Measurements from ENCODE around the gene PLCG2. TPM values are rescaled to one million over a fixed set of nuclear protein-coding genes. Genes with fewer than 3 reads are reported as not detected.

The PLCG2 gene
- total RNA-seq, 1 donor from 2014 or later: 47.7 TPM

DNA sequence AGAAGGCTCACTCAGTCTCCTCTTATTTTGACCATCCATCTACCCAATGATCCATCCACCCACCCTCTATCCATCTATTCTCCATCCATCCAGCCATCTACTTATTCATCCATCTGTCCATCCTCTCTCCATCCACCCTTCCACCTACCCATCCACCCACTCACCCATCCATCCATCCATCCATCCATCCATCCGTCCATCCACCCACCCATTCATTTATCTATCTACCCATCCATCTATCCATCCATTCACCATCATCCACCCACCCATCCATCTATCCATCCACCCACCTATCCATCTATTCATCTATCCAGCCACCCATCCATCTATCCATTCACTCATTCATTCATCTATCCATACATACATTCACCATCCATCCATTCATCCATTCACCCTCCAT, 45.8 kb upstream of the PLCG2 start:
- peaks cover 24% of the 10 kb centered on the region for H3K4me1 ChIP-seq
- H3K9me3 ChIP-seq: no peaks in the 10 kb centered on the region
- DNase-seq (no peak), ATAC-seq (no peak)
- no peak overlapping the region for H3K27ac ChIP-seq
- no peaks in the 10 kb centered on the region for H3K27me3 ChIP-seq (ENCODE audit: low read depth)
- no peaks in the 10 kb centered on the region for H3K36me3 ChIP-seq
- TF ChIP-seq, protein P1, sequence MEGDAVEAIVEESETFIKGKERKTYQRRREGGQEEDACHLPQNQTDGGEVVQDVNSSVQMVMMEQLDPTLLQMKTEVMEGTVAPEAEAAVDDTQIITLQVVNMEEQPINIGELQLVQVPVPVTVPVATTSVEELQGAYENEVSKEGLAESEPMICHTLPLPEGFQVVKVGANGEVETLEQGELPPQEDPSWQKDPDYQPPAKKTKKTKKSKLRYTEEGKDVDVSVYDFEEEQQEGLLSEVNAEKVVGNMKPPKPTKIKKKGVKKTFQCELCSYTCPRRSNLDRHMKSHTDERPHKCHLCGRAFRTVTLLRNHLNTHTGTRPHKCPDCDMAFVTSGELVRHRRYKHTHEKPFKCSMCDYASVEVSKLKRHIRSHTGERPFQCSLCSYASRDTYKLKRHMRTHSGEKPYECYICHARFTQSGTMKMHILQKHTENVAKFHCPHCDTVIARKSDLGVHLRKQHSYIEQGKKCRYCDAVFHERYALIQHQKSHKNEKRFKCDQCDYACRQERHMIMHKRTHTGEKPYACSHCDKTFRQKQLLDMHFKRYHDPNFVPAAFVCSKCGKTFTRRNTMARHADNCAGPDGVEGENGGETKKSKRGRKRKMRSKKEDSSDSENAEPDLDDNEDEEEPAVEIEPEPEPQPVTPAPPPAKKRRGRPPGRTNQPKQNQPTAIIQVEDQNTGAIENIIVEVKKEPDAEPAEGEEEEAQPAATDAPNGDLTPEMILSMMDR (IDR thresholded peaks at IDR 0.05): no peak
- H3K4me3 ChIP-seq: no peak overlapping the region
- intact Hi-C loops (cut with DNase I): no loop called here

DNA sequence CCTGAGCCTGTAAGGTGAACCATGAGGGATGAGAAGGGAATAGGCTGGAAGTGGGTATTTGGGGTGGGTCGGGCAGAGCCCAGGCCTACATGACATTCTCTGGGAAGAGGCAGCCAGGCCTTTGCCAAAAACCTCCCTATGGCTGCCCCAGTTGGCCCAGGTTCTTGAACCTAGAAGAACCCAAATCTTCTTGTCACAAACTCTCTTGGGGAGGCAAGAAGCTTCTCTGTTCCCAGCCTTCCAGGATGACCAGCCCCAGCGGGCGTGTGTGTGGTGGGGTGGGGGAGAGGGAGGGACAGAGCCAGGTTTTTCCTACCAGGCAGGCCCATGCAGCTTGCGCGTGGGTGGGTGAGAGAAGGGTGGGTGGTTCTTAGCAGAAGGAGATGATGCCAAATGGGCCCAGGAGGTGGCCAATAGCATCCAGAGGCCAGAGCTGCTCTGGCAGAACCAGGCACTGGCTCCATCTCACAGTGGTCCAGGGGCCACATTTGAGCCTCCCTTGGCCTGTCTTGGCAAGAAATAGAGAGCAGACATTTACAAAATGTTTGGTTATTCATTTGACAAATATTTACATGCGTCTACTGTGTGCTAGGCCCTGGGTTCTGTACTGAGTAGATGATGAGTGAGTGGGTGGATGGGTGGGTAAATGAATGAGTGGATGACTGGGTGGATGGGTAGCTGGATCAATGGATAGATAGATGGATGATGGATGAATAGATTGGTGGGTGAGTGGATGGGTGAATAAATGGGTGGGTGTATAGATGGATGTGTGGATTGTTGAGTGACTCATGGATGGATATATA, 44.3 kb upstream of the PLCG2 start:
- ATAC-seq: no peak
- H3K4me3 ChIP-seq: no peak overlapping the region
- TF ChIP-seq, protein P1 (IDR thresholded peaks at IDR 0.05): no peak

DNA sequence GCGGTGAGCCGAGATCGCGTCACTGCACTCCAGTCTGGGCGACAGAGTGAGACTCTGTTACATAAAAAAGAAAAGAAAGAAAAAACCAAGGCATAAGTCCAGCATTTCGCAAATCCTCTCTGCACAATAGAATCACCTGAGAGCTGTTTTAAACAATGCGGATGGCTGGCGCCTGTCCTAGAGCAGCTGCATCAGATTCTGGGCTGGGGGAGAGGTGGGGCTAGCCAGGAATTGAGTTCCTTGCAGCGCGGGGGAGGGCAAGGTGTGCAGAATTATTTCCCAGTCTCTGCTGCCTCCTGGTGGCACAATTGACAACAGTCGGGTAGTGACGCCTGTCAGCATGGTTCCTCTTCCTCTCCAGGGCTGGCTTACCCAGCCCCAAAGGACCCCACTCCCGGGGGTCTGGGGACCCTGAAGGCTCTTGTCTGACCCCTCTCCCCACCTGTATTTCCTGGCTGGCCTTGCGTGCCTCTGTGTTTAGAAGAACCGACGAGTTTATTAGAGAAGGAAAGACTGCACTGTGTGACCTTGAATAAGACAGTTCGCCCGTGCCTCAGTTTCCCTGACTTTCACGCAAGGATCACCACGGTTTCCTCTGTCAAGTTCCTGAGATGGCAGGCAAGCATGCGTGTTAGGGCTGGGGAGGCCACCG, 41.1 kb upstream of the PLCG2 start:
- peak overlapping the region; percentile 27 for H3K4me3 ChIP-seq

More for the DNA sequence above, 44.3 kb upstream of the PLCG2 start:
- no peak for DNase-seq
- no peak overlapping the region for H3K27ac ChIP-seq
- no peaks in the 10 kb centered on the region for H3K36me3 ChIP-seq
- intact Hi-C loops (cut with DNase I): no loop called here
- H3K4me1 ChIP-seq: peaks cover 28% of the 10 kb centered on the region
- H3K27me3 ChIP-seq (ENCODE audit: low read depth): no peaks in the 10 kb centered on the region
- H3K9me3 ChIP-seq: no peaks in the 10 kb centered on the region

DNA sequence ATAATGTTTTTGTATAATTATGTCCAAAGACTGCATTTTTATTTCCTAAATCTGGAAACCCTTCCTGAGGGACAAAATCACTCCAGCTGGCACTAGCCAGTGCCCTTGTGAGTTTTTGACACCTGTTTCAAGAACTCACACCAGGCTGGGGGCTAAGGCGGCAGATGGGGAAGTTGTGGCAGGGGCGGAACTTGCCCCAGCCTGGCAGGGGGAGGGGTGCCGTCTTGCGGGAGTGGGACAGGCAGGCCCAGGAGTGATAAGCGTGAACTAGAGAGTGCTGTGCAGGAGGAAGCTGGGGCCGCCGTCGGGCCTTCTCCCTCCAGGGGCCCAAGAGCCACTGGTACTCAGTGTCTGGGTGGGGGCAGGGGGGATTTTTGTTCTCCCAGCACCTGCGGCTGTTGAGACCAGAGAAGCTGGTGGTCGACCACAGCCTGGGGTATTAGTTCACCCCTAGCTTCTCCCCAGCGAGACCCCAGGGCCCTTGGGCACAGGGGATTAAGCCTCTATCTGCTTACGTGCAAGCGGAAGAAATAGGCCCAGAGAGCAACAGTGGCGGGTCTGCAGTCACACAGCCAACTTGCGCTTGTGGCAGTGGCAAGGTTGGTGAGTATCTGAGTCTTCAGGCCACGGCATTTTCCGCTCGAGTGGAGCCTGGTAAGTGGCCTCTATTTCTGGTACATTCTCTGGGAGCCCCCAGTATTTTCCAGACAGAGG, 40.2 kb upstream of the PLCG2 start:
- Histone ChIP-seq H3K4me3 (no peak overlapping the region), H3K27me3 (ENCODE audit: low read depth) (no peaks in the 10 kb centered on the region), H3K36me3 (no peaks in the 10 kb centered on the region), H3K4me1 (peaks cover 17% of the 10 kb centered on the region), H3K9me3 (no peaks in the 10 kb centered on the region), H3K27ac (peak overlapping the region; percentile 20)
- DNase-seq: peak; percentile 84
- TF ChIP-seq, protein P1 (IDR thresholded peaks at IDR 0.05): no peak
- intact Hi-C loops (cut with DNase I): no loop called here
- ATAC-seq: peak; percentile 42 to 70

More for the DNA sequence above, 41.1 kb upstream of the PLCG2 start:
- Histone ChIP-seq H3K4me1 (peaks cover 17% of the 10 kb centered on the region), H3K9me3 (no peaks in the 10 kb centered on the region), H3K36me3 (no peaks in the 10 kb centered on the region), H3K27ac (peak overlapping the region; percentile 20), H3K27me3 (ENCODE audit: low read depth) (no peaks in the 10 kb centered on the region)
- TF ChIP-seq, protein P1 (IDR thresholded peaks at IDR 0.05): peak; percentile 90
- peak; percentile 82 for DNase-seq
- ATAC-seq: peak; percentile 91 to 94
- intact Hi-C loops (cut with DNase I): no loop called here

DNA sequence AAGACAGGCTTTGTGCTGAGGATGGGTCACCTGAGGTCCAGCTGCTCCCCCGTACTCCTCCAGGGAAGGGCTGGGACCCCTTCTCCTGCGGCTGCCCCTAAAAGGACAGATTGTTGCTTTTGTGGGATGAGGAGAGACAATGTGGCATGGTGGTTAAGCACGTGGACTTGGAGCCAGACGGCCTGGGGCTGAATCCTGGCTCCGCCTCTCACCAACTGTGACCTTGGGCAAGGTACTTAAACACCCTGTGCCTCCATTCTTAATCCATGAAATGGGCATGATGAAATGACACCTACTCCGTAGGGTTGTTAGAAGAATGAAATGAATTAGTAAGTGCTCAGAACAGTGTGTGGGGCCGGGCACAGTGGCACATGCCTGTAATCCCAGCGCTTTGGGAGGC, 39.6 kb upstream of the PLCG2 start:
- no peak for DNase-seq
- H3K36me3 ChIP-seq: no peaks in the 10 kb centered on the region
- no peaks in the 10 kb centered on the region for H3K9me3 ChIP-seq
- TF ChIP-seq, protein P1 (IDR thresholded peaks at IDR 0.05): no peak
- H3K27ac ChIP-seq: no peak overlapping the region
- no peaks in the 10 kb centered on the region for H3K27me3 ChIP-seq (ENCODE audit: low read depth)
- intact Hi-C loops (cut with DNase I): no loop called here
- peaks cover 17% of the 10 kb centered on the region for H3K4me1 ChIP-seq
- ATAC-seq: no peak
- no peak overlapping the region for H3K4me3 ChIP-seq
